Muscle of leg (tissue), 16 donors: ENCODE data around the gene RXYLT1. TPM values are rescaled to one million over a fixed set of nuclear protein-coding genes. Genes with fewer than 3 reads are reported as not detected.
"Not testable (repeated sequence)": the region's sequence is repeated elsewhere in the genome, so short reads cannot be mapped to it uniquely, and the experiment has no call there.

Experiments used
- DNase-seq: peaks from one replicate; pipeline ENCODE4 v3.0.0; 2013
- H3K27ac ChIP-seq: one replicate; pipeline ENCODE4 v1.5.1; 2013; ENCODE audit warnings: mild to moderate bottlenecking, low read length, control low read depth
- H3K27me3 ChIP-seq: one replicate; pipeline ENCODE4 v1.6.1; 2013; ENCODE audit warnings: low read length; ENCODE audit not compliant: control insufficient read depth, insufficient read depth
- H3K36me3 ChIP-seq: one replicate; pipeline ENCODE4 v1.6.1; 2013; ENCODE audit warnings: low read length; ENCODE audit not compliant: control insufficient read depth, insufficient read depth
- H3K4me1 ChIP-seq: one replicate; pipeline ENCODE4 v1.6.1; 2013; ENCODE audit warnings: low read length; ENCODE audit not compliant: control insufficient read depth, insufficient read depth
- H3K4me3 ChIP-seq: one replicate; pipeline ENCODE4 v1.5.1; 2013; ENCODE audit warnings: low read length, control low read depth
- H3K9me3 ChIP-seq: replicated peaks from 2 replicates; pipeline ENCODE4 v1.6.1; 2013; ENCODE audit warnings: low read depth, low read length; ENCODE audit not compliant: control insufficient read depth
- WGBS: methylation state at CpG from one replicate; pipeline ENCODE4 v1.1.5; 2013; ENCODE audit warnings: missing lambda C conversion rate; ENCODE audit not compliant: insufficient coverage; 5-methylcytosine and 5-hydroxymethylcytosine counted together
- long read RNA-seq, 11 donors: transcript quantifications; one replicate each; lab custom pipeline, GENCODE V29; 2026
- polyA plus RNA-seq, 8 donors: library from polyadenylated mRNA; unstranded; fragments of 120-200 nt; gene quantifications; one replicate each; pipeline versions ENCODE4 v1.2.1 to v1.2.3, GENCODE V29; 2013; ENCODE audit warnings: inconsistent platforms in 1 of 8, low replicate concordance in 1 of 8; ENCODE audit not compliant: insufficient read length in 8 of 8, insufficient read depth in 1 of 8
- total RNA-seq: library from RNA; stranded (reverse); fragments of 120-200 nt; gene quantifications from one replicate; pipeline ENCODE4 v1.2.4, GENCODE V29; 2013

Gene RXYLT1, protein sequence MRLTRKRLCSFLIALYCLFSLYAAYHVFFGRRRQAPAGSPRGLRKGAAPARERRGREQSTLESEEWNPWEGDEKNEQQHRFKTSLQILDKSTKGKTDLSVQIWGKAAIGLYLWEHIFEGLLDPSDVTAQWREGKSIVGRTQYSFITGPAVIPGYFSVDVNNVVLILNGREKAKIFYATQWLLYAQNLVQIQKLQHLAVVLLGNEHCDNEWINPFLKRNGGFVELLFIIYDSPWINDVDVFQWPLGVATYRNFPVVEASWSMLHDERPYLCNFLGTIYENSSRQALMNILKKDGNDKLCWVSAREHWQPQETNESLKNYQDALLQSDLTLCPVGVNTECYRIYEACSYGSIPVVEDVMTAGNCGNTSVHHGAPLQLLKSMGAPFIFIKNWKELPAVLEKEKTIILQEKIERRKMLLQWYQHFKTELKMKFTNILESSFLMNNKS
- total RNA-seq = 17.7 TPM
- polyA plus RNA-seq = 10 to 100 TPM; 17.0 to 22.0 (median 18.7) TPM
- long read RNA-seq, donor 1, full-length matches to known transcripts = 9 of 9 reads
- long read RNA-seq, donor 1, partial matches to known transcripts = 0 of 9 reads
- long read RNA-seq, donor 1, other reads (novel, unspliced or antisense) = 0 of 9 reads
- long read RNA-seq, donor 2 = 0 reads
- long read RNA-seq, donor 3, full-length matches to known transcripts = 17 of 17 reads
- long read RNA-seq, donor 3, partial matches to known transcripts = 0 of 17 reads
- long read RNA-seq, donor 3, other reads (novel, unspliced or antisense) = 0 of 17 reads
- long read RNA-seq, donor 4, full-length matches to known transcripts = 10 of 10 reads
- long read RNA-seq, donor 4, partial matches to known transcripts = 0 of 10 reads
- long read RNA-seq, donor 4, other reads (novel, unspliced or antisense) = 0 of 10 reads
- long read RNA-seq, donor 5, full-length matches to known transcripts = 22 of 30 reads
- long read RNA-seq, donor 5, partial matches to known transcripts = 8 of 30 reads
- long read RNA-seq, donor 5, other reads (novel, unspliced or antisense) = 0 of 30 reads
- long read RNA-seq, donor 6, full-length matches to known transcripts = 24 of 24 reads
- long read RNA-seq, donor 6, partial matches to known transcripts = 0 of 24 reads
- long read RNA-seq, donor 6, other reads (novel, unspliced or antisense) = 0 of 24 reads
- long read RNA-seq, donor 7, full-length matches to known transcripts = 20 of 20 reads
- long read RNA-seq, donor 7, partial matches to known transcripts = 0 of 20 reads
- long read RNA-seq, donor 7, other reads (novel, unspliced or antisense) = 0 of 20 reads
- long read RNA-seq, donor 8, full-length matches to known transcripts = 11 of 11 reads
- long read RNA-seq, donor 8, partial matches to known transcripts = 0 of 11 reads
- long read RNA-seq, donor 8, other reads (novel, unspliced or antisense) = 0 of 11 reads
- long read RNA-seq, donor 9, full-length matches to known transcripts = 11 of 11 reads
- long read RNA-seq, donor 9, partial matches to known transcripts = 0 of 11 reads
- long read RNA-seq, donor 9, other reads (novel, unspliced or antisense) = 0 of 11 reads
- long read RNA-seq, donor 10, full-length matches to known transcripts = 15 of 15 reads
- long read RNA-seq, donor 10, partial matches to known transcripts = 0 of 15 reads
- long read RNA-seq, donor 10, other reads (novel, unspliced or antisense) = 0 of 15 reads
- long read RNA-seq, donor 11, full-length matches to known transcripts = 14 of 14 reads
- long read RNA-seq, donor 11, partial matches to known transcripts = 0 of 14 reads
- long read RNA-seq, donor 11, other reads (novel, unspliced or antisense) = 0 of 14 reads

GRCh38 chr12:63779498-63780481, at the start of gene RXYLT1:
Gene RXYLT1 (plus strand): TSS chr12:63779909. CDS start chr12:63779961, 52 bp downstream.
- no peaks in the 10 kb centered on the region for H3K9me3 ChIP-seq
- peak; percentile 89 for DNase-seq

GRCh38 chr12:63732779-63733178, 46.9 kb upstream of the RXYLT1 start:
- H3K9me3 ChIP-seq, H3K4me3 ChIP-seq, DNase-seq, H3K27ac ChIP-seq, H3K27me3 ChIP-seq, H3K4me1 ChIP-seq, H3K36me3 ChIP-seq: not testable (repeated sequence)

More at GRCh38 chr12:63779498-63780481, at the start of gene RXYLT1:
- peak within 1 kb of the TSS; percentile 95 for H3K27ac ChIP-seq
- no peaks in the 10 kb centered on the region for H3K4me1 ChIP-seq
- peaks cover 9% of the 10 kb centered on the region for H3K36me3 ChIP-seq
- peak within 1 kb of the TSS; percentile 85 for H3K4me3 ChIP-seq
- under 1% methylated on average over 68 of the region's 86 CpGs for WGBS
- H3K27me3 ChIP-seq = no peaks in the 10 kb centered on the region

DNA sequence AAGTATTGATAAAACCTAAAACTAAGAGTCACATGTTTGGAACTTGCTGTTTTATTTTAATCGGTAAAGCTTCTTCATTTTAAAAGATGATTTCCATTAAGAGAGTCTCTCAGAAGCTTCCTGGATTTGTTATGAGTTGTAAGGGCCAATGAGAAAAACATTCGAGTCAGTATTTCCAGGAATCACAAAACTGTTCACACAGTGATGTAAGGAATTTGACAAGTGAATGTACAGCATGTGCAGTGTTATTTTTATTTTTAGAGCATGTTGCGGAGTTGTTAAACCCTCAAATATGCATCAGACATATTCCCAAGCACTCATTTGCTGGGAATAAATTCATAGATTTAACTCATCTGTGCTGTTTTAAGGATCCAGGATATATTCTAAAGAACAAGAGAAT, 46.1 kb upstream of the RXYLT1 start:
- not testable (repeated sequence) for H3K36me3 ChIP-seq, H3K4me1 ChIP-seq, H3K27ac ChIP-seq, H3K4me3 ChIP-seq, H3K27me3 ChIP-seq, DNase-seq, H3K9me3 ChIP-seq
- WGBS = no CpG with 5 or more reads among the region's 3 CpGs

DNA sequence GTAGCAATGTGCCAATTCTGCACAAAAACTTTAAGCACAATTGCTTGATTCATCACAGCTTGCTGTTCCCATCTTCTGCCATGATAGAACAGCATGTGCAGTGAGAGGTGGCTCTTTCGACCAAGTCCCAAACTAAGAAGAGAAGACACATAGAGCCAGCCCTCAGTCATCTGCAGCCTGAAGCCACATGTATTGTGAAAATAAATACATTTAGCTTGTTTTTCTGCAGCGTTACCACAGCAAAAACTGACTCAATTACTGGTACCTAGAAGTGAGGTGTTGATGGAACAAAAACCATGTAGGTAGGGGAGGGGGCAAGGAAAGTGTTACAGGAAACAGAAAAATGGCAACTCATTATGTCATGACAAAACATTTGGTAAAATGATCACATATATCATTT, 39.2 kb upstream of the RXYLT1 start:
- no CpG with 5 or more reads among the region's 2 CpGs for WGBS
- not testable (repeated sequence) for DNase-seq, H3K27ac ChIP-seq, H3K36me3 ChIP-seq, H3K4me1 ChIP-seq, H3K9me3 ChIP-seq, H3K4me3 ChIP-seq, H3K27me3 ChIP-seq

DNA sequence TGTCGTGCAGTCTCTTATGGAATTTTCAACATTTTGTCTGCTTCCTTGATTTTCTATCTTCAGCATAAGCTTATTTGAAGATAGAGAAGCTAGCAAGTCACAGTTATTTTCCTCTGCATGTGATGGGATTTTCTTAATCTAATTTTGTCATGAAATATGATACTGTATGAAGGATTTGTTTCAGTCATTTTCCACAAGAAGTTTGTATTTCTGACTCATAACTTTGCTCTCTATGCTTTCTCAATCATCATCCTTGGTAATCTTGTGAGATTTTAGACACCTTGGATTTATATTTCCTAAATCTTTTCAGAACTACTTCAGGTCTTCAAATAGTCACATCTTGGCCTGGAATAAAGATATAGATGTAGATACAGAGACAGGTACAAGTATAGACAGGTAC, 38.3 kb upstream of the RXYLT1 start:
- H3K27me3 ChIP-seq, H3K9me3 ChIP-seq, H3K4me3 ChIP-seq, H3K4me1 ChIP-seq, H3K27ac ChIP-seq, H3K36me3 ChIP-seq, DNase-seq: not testable (repeated sequence)
- no CpG with 5 or more reads among the region's 1 CpG for WGBS

- peak; percentile 10 for DNase-seq
- not testable (repeated sequence) for H3K4me3 ChIP-seq
- no CpG with 5 or more reads among the region's 2 CpGs for WGBS
These were observed 35.6 kb upstream of the RXYLT1 start for GRCh38 chr12:63744110-63744509.

GRCh38 chr12:63746470-63746869, 33.2 kb upstream of the RXYLT1 start:
- DNase-seq, H3K27me3 ChIP-seq, H3K9me3 ChIP-seq, H3K4me3 ChIP-seq, H3K36me3 ChIP-seq, H3K27ac ChIP-seq, H3K4me1 ChIP-seq: not testable (repeated sequence)
- WGBS = 83% methylated on average over 4 of the region's 11 CpGs

More at GRCh38 chr12:63744110-63744509, 35.6 kb upstream of the RXYLT1 start:
- not testable (repeated sequence) for H3K27ac ChIP-seq, H3K4me1 ChIP-seq, H3K9me3 ChIP-seq, H3K27me3 ChIP-seq, H3K36me3 ChIP-seq

DNA sequence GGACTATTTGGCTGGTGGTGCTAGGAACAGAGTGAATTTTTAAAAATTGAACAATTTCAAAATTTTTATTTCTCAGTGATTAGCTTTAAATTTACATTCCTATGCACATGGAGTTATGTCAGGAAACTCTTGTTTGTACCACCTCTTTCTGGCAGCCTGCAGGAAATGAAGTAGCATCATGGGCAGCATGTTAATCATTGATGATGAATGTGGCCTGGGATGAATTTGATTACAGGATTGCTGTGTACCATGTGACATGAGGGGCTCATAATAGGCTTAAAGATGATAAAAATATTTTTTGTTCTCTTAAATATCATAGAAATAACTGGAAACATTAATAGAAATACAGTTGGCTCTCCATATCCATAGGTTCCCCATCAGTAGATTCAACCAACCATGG, 32.6 kb upstream of the RXYLT1 start:
- not testable (repeated sequence) for H3K27me3 ChIP-seq, H3K9me3 ChIP-seq, H3K4me3 ChIP-seq, H3K36me3 ChIP-seq, DNase-seq, H3K4me1 ChIP-seq, H3K27ac ChIP-seq
